Lung (tissue), 12 donors: Measurements from ENCODE around the gene RGS10. TPM values are rescaled to one million over a fixed set of nuclear protein-coding genes. Genes with fewer than 3 reads are reported as not detected.

Experiments
- ATAC-seq: fragments of 200-7000 bp; cut with Tn5 transposase; one replicate; pipeline ENCODE4 v1.9.1; 2020; ENCODE audit warnings: moderate number of reproducible peaks; ENCODE audit not compliant: insufficient read depth, low FRiP score
- DNase-seq, 3 donors: peaks; one replicate each; pipeline ENCODE4 v3.0.0-alpha.2; 2013 to 2017
- H3K27ac ChIP-seq, 2 donors: one replicate each; pipeline ENCODE4 v1.5.1; 2013; ENCODE audit warnings: mild to moderate bottlenecking in 2 of 2, moderate library complexity in 2 of 2, control low read depth in 1 of 2, inconsistent platforms in 1 of 2, low read depth in 1 of 2, low read length in 1 of 2
- H3K27me3 ChIP-seq, 3 donors: one replicate each; pipeline ENCODE4 v1.5.1; 2013; ENCODE audit warnings: low read length in 2 of 3; ENCODE audit not compliant: control insufficient read depth in 3 of 3, insufficient read depth in 3 of 3
- H3K36me3 ChIP-seq, 4 donors: one replicate each; pipeline ENCODE4 v1.5.1; 2013; ENCODE audit warnings: low read length in 4 of 4, mild to moderate bottlenecking in 1 of 4, moderate library complexity in 1 of 4; ENCODE audit not compliant: control insufficient read depth in 4 of 4, insufficient read depth in 4 of 4
- H3K4me1 ChIP-seq, 5 donors: one replicate each; pipeline ENCODE4 v1.5.1; 2013; ENCODE audit warnings: low read length in 5 of 5, mild to moderate bottlenecking in 2 of 5, moderate library complexity in 1 of 5; ENCODE audit not compliant: control insufficient read depth in 5 of 5, insufficient read depth in 5 of 5
- H3K4me3 ChIP-seq: one replicate; pipeline ENCODE4 v1.5.1; 2013; ENCODE audit warnings: mild to moderate bottlenecking, control low read depth, moderate library complexity
- H3K9ac ChIP-seq, 2 donors: one replicate each; pipeline ENCODE4 v1.5.1; 2013; ENCODE audit warnings: low read length in 2 of 2, control low read depth in 1 of 2; ENCODE audit not compliant: insufficient read depth in 1 of 2
- H3K9me3 ChIP-seq, 4 donors: one replicate each; pipeline ENCODE4 v1.5.1; 2013; ENCODE audit warnings: low read length in 3 of 4, mild to moderate bottlenecking in 1 of 4, moderate library complexity in 1 of 4; ENCODE audit not compliant: control insufficient read depth in 4 of 4, insufficient read depth in 3 of 4
- CTCF ChIP-seq: IDR thresholded peaks from 2 replicates; pipeline ENCODE4 v1.5.1; 2012; ENCODE audit warnings: mild to moderate bottlenecking; ENCODE audit errors: control extremely low read depth, extremely low read depth
- WGBS, 2 donors: extraction: QIAGEN DNeasy Blood & Tissue Kit; methylation state at CpG; one replicate each; pipeline ENCODE4 v1.1.7; 2013; 5-methylcytosine and 5-hydroxymethylcytosine counted together
- polyA plus RNA-seq, 2 donors: library from polyadenylated mRNA; stranded (reverse); fragments of 200-250 nt; gene quantifications; one replicate each; pipeline ENCODE4 v1.2.1, GENCODE V29; 2013
- total RNA-seq, 2 donors: library from RNA; depleted of rRNA in 1 of 2; stranded (reverse); fragments of >200 nt in 1 of 2; gene quantifications; one replicate each; pipeline ENCODE4 v1.2.1, GENCODE V29; 2014 to 2021
- donor health status: control.
- donor health status: control.
- donor health status: Bipolar disorder and iron deficiency.
- donor health status: healthy.
- donor health status: DM: yes; HTN: yes; CAD: no.

RGS10 gene
- total and polyA plus RNA-seq, 4 donors: 17.0 to 43.4 (median 29.8) TPM

GRCh38 chr10:119495545-119495944, 47.0 kb downstream of the RGS10 start:
- Histone ChIP-seq H3K27me3 (no peaks in the 10 kb centered on the region), H3K9ac (no peak overlapping the region), H3K9me3 (no peaks in the 10 kb centered on the region), H3K4me1 (peaks cover 0 to 15% (median 6%) of the 10 kb centered on the region in 5 donors), H3K27ac (no peak overlapping the region), H3K36me3 (peaks cover 0 to 2% (median 0%) of the 10 kb centered on the region in 4 donors), H3K4me3 (no peak overlapping the region)
- DNase-seq (no peak), ATAC-seq (no peak)
- 92 to 93% methylated on average over 3 of the region's 3 CpGs for WGBS, 2 donors
- TF ChIP-seq CTCF: no peak

GRCh38 chr10:119495021-119495505, 47.5 kb downstream of the RGS10 start:
- no peak for TF ChIP-seq CTCF
- Histone ChIP-seq H3K9ac (no peak overlapping the region), H3K9me3 (no peaks in the 10 kb centered on the region), H3K4me3 (no peak overlapping the region), H3K36me3 (peaks cover 0 to 2% (median 0%) of the 10 kb centered on the region in 4 donors), H3K4me1 (peaks cover 0 to 12% (median 6%) of the 10 kb centered on the region in 5 donors), H3K27ac (no peak overlapping the region), H3K27me3 (no peaks in the 10 kb centered on the region)
- ATAC-seq (no peak), DNase-seq (no peak)
- WGBS, 2 donors: 91 to 93% methylated on average over 5 of the region's 5 CpGs

- no peak for DNase-seq
- H3K36me3 ChIP-seq: peaks cover 0 to under 1% (median 0%) of the 10 kb centered on the region in 4 donors
- no peak overlapping the region for H3K4me3 ChIP-seq
- no peak overlapping the region for H3K27ac ChIP-seq
- no peak for TF ChIP-seq CTCF
- WGBS, 2 donors: 71 to 84% methylated on average over 6 of the region's 6 CpGs
- ATAC-seq: no peak
- H3K9me3 ChIP-seq: no peaks in the 10 kb centered on the region
- no peaks in the 10 kb centered on the region for H3K27me3 ChIP-seq
- no peak overlapping the region for H3K9ac ChIP-seq
- H3K4me1 ChIP-seq: peaks cover 0 to 10% (median 5%) of the 10 kb centered on the region in 5 donors
Measured at GRCh38 chr10:119494236-119495020, 48.1 kb downstream of the RGS10 start.
